GM19240 (cell line): ENCODE results near the gene PDE9A.

Experiments
- DNase-seq: peaks from one replicate; pipeline ENCODE4 v3.0.0; 2011; ENCODE audit warnings: low spot score; ENCODE audit not compliant: insufficient read length

The PDE9A gene

GRCh38 chr21:42769183-42769819 is 115.9 kb downstream of the PDE9A start:
- DNase-seq = no peak

DNA sequence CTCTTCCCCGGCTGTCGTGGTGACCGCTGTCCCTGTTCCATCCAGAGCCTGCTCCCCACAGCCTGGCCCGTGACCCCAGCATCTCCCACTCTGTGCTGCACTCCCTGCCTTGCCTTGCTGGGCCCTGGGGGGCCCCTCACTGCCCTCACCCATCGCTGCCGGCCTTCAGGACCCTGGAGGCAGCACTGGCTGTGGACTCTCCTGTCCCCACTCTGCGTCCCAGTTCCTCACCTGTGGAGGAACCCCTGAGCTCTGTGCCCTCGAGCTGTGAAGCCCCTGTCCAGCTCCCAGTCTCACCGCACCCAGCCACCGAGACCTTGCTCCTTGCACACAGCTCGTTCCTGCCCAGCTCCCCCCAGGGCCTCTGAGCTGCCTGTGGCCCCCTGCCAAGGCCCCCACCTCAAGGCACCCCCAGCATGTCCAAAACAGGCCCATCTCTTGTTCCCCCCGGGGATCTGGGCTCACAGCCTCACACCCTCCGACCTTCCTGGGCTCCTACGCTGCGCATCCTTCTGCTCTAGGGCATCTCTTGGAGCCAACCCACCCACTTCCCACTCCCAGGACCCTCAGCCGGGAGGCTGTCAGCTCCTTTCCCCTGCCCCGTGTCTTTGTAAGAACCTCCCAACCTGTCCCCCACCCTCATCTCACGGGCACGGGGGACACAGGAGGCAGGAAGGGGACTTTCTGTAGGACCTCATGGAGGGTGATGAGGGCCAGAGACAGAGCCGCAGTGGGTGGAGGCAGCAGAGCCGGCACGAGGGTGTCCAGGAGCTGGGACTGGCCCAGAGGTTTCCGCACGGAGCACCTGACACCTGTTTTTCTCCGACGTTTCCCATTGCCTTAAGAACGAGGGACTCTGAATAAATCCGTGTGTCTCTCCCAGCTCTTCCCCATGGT is 116.6 kb downstream of the PDE9A start:
- no peak for DNase-seq

DNA sequence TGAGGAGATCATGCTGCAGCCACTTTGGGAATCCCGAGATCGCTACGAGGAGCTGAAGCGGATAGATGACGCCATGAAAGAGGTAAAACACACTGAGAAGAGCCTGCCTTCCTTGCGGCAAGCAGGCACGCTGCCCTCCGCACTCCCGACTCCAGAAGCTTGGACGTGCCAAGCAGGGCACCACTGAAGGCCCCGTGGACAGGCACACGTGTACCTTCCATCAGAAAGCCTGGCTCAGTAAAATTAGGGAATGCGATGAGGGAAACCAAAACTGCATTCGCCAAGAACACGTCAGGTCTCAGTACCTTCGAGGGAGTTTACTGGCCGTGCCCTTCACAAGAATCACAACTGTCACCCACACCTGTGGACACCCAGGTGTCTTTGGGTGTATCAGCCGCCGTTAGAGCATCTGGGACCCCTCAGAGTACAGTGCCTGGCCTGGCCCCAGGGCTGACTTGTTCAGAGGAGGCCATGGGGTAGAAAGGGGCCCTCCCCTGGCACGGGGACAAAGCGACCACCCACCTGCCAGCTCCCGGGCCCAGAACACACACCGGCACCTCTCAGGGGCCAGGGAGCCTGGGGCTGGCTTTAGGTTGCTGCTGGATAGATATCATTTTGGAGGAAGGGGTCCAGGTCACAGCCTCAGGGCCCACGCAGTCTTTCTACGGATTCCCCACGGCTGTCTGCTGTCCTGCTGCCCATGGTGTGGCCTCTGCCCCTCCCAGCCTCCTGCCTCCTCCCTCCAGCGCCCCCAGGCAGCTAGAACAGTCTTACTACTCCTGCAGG is 117.5 kb downstream of the PDE9A start:
- no peak for DNase-seq

DNA sequence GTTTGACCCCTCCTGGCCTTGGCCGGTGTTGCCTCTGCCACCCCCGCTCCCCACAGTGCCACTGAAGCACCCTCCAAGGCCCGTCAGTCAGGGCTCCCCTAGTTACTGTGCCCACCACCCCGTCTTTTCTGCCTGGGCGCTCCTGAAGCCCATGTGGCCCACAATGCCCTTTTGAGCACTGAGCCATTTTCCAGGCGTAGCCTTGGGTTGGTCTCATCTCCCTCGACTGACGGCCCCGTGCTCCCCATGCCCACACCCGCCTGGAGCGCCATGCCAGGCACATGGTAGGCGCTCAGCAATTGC is 118.0 kb downstream of the PDE9A start:
- DNase-seq = no peak

DNA sequence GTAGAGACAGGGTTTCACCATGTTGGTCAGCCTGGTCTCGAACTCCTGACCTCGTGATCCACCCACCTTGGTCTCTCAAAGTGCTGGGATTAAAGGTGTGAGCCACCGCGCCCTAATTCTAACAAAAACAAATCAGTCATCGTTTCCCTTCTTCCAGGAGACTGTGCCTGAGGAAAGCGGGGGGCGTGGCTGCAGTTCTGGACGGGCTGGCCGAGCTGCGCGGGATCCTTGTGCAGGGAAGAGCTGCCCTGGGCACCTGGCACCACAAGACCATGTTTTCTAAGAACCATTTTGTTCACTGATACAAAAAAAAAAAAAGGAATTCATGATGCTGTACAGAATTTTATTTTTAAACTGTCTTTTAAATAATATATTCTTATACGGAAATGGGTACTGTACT is 121.7 kb downstream of the PDE9A start:
- DNase-seq = no peak

DNA sequence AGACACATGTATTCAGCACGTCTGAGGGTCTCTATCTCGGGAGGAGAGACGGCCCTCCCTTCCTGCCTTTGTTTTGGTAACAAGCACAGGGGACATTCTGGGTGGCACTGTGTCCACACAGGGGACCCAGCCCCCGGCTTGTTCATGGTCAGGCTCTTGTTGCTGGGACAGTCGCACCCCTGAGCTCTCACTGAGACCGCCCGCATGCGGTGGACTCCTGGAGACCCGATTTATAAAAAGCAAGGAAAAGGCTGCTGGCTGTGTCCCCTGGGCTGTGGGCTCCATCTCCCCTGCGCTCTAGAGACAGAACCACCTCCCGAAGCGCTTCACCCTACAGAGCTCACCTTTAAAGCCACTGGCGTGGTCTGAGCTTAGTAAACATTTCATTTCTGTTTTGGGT is 122.5 kb downstream of the PDE9A start:
- no peak for DNase-seq

- no peak for DNase-seq
Observed at GRCh38 chr21:42777064-42777756, 123.8 kb downstream of the PDE9A start.

- no peak for DNase-seq
Observed at GRCh38 chr21:42777757-42778344, 124.4 kb downstream of the PDE9A start.

GRCh38 chr21:42779431-42779861 is 126.0 kb downstream of the PDE9A start:
- no peak for DNase-seq

DNA sequence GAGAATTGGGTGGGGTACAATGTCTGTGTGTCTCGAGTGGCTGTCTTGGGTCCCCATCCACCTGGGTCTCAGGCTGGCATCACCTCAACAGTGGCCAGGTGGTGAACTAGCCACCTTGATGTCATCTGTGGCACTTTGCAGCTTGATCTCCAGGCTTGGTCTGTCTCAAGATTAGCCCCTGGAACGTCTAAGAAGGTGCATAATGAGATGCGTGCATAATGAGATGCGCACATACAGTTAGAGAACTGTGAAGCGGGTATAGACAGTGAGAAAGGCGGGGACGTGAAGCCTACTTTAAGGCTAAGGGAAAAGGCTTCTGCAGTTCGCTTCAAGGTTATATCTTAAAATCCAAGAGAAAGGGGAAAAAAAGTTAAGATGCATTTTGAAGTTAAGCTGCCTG is 127.2 kb downstream of the PDE9A start:
- DNase-seq = no peak

GRCh38 chr21:42781150-42781970 is 127.9 kb downstream of the PDE9A start:
- DNase-seq = no peak

DNA sequence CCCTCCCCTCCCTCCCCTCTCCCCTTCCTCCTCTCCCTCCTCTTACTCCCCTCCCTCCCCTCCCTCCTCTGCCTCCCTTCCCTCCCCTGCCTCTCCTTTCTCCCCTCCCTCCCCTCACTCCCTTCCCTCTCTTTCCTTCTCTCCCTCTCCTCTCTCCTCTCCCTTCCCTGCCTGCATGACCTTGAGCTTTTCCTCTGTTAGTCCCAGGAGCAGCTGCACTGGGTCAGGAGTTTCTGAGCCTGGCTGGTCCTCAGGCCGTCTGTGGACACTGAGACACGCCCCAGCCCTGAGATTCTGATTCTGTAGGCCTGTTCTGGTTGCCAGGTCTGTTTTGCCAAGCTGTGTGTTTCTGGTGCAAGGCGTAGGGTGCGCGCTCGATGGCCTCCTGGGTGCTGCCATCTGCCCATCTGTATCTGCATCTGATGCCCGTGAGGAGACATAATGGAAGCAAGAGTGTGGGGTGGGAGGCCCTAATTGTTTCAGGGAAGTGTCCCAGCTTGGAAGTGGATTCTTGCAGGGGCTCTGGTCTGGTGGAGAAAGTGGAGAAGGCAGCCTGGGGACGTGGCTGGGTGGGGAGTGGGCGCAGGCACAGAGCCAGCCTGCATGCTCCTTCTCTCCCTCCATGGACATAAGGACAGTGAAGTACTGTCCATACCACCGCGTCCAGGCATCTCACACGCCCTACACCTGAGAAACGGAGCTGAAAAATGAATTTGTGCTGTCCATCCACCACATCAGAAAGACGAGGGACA is 128.7 kb downstream of the PDE9A start:
- no peak for DNase-seq

DNA sequence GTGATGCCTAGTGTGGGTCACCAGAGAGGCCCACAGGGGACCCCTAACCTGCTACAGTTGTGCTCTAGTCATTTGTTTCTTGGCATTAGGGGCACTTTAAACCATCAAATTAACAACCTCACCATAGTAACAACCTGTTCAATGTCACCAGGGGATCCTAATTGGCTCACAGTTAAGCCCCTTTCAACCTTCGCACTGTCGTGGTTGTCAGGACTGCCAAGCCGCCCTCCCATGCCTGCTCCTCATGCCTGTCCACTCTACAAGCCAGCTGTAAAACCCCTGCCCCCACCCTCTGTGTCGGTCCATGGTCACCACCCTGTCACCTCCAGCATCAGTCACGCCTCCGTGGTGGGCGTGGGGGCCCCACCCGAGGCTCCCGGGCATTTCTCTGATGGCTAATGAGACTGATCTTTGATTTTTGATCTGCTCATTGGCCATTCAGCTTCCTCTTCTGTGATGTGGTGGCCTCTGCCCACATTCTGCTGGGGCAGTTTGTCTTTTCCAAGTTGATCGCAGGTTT is 129.4 kb downstream of the PDE9A start:
- DNase-seq = no peak

DNA sequence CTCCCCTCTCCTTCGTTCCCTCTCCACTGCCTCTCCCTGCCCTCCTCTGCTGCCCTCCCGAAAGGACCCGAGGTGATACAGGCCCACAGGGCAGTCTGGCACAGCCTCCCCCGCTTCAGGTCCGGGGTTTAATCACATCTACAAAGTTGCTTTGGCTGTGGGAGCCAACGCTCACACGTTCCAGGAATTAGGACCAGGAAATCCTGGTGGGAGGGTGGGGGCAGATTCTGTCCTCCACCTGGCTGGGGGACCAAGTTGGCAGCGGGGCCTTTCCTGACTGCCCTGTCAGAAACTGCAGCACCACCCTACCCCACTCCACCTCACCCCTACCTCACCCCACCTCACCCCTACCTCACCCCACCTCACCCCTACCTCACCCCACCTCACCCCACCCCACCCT is 130.9 kb downstream of the PDE9A start:
- DNase-seq = no peak

- no peak for DNase-seq
Observed at GRCh38 chr21:42784896-42785451, 131.6 kb downstream of the PDE9A start.

- DNase-seq = no peak
Observed at GRCh38 chr21:42785666-42786427, 132.4 kb downstream of the PDE9A start.

- no peak for DNase-seq
Observed at GRCh38 chr21:42786884-42787283, 133.5 kb downstream of the PDE9A start.

- DNase-seq = no peak
Observed at GRCh38 chr21:42787613-42788012, 134.2 kb downstream of the PDE9A start.
